ENCODE measurements around the gene TK2.
"Not testable (repeated sequence)": the region's sequence is repeated elsewhere in the genome, so short reads cannot be mapped to it uniquely, and the experiment has no call there.

The TK2 gene

GRCh38 chr16:66569827-66570405 is 20.0 kb upstream of the TK2 start:
- no peak for DNase-seq

GRCh38 chr16:66569131-66569530 is 19.2 kb upstream of the TK2 start:
- DNase-seq: no peak

GRCh38 chr16:66568355-66568754 is 18.4 kb upstream of the TK2 start:
- DNase-seq: no peak

- not testable (repeated sequence) for DNase-seq
Measured at GRCh38 chr16:66567270-66567669, 17.3 kb upstream of the TK2 start.

GRCh38 chr16:66566051-66566901 is 16.4 kb upstream of the TK2 start, which contains the start of gene CMTM1:
Gene CMTM1 (plus strand): TSS chr16:66566439. CDS start chr16:66566514, 75 bp downstream.
- no peak for DNase-seq

- DNase-seq: no peak
Measured at GRCh38 chr16:66563574-66564334, 13.8 kb upstream of the TK2 start.

- DNase-seq: no peak
Measured at GRCh38 chr16:66562986-66563385, 13.1 kb upstream of the TK2 start.

GRCh38 chr16:66562409-66562808 is 12.5 kb upstream of the TK2 start:
- DNase-seq: peak; percentile 36

GRCh38 chr16:66561381-66562080 is 11.6 kb upstream of the TK2 start:
- DNase-seq: no peak

- no peak for DNase-seq
Measured at GRCh38 chr16:66560107-66560506, 10.2 kb upstream of the TK2 start.

GRCh38 chr16:66554495-66554894 is 4.6 kb upstream of the TK2 start:
- DNase-seq: no peak

- no peak for DNase-seq
Measured at GRCh38 chr16:66554021-66554420, 4.1 kb upstream of the TK2 start.

GRCh38 chr16:66553223-66553622 is 3.3 kb upstream of the TK2 start:
- DNase-seq: peak; percentile 29

GRCh38 chr16:66552286-66553177 is 2.6 kb upstream of the TK2 start, which contains the start of gene CKLF:
Gene CKLF (plus strand): TSS chr16:66552576. CDS start chr16:66552716, 140 bp downstream.
- DNase-seq: peak; percentile 94

- DNase-seq: no peak
Measured at GRCh38 chr16:66551788-66552285, 1.9 kb upstream of the TK2 start.

- peak; percentile 71 for DNase-seq
Measured at GRCh38 chr16:66551348-66551759, 1.4 kb upstream of the TK2 start.

- no peak for DNase-seq
Measured at GRCh38 chr16:66548868-66549267, 1.1 kb downstream of the TK2 start.

GRCh38 chr16:66548068-66548467 is 1.9 kb downstream of the TK2 start:
- DNase-seq: no peak

- no peak for DNase-seq
Measured at GRCh38 chr16:66547101-66547989, 2.6 kb downstream of the TK2 start.

- no peak for DNase-seq
Measured at GRCh38 chr16:66544016-66544757, 5.7 kb downstream of the TK2 start.

Measured in CD4-positive, alpha-beta T cell treated with Interleukin-10 for 1 hour (primary cell).